Esophagus muscularis mucosa (tissue), 4 donors: Measurements from ENCODE around the gene DVL1.

Source experiments
- EP300 ChIP-seq: sonication (generic); formaldehyde crosslinking; IDR thresholded peaks from one replicate; pipeline ENCODE4 v1.6.1; 2017; ENCODE audit warnings: antibody characterized with exemption
- POLR2A ChIP-seq: fragments of 450-650 bp; IDR thresholded peaks from one replicate; pipeline ENCODE4 v1.6.1; 2017; ENCODE audit warnings: antibody characterized with exemption, moderate library complexity, mild to moderate bottlenecking, low read depth
- TF ChIP-seq, protein P1 (sequence below), 3 experiments: fragments of 200-600 bp in 2 of 3; fragments of 450-650 bp in 1 of 3; sonication (generic) in 2 of 3; IDR thresholded peaks; one replicate each; pipeline ENCODE4 v1.5.1; 2017 to 2019; ENCODE audit warnings: antibody characterized with exemption in 3 of 3, mild to moderate bottlenecking in 2 of 3, moderate library complexity in 1 of 3

DNA sequence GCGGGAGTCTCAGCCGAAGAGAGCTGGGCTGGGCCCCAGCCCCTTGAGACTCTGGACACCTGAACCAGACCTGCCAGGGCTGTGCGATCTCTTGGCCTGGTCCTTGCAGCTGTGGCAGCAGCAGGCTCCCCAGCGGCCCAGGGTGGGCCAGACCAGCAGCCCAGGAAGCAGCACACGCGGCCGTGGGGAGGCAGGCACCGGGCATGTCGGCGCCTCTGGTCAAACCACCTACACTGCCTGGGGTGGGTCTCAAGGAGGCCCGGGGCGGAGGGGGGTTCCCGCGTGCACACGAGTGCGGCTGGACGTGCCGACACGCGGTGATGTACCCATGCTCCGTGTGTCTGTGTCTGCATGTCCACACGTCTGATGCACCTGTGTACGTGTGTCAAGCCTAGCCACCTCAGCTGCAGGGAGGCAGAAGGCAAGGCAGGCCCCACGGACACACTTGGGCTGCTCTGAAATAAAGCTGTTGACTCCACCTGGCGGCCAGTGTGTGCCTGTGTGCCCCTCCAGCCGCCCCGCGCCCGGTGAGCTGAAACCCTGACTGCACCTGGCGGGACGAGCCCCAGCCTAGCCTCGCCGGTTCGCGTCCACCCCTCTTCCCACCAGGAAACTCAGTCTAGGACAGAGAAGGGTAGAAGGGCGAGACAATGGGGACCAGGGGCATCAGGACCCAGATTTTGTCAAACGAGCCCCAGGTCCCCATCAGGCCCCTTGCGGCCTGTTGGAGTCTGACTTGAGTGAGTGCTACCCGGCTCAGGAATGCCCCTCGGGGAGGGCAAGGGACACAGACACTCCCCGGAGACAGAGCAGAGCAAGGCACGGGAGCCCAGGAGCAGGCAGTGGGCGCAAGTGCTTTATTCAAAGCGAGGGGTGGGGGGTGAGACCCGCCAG, 57.4 kb downstream of the DVL1 start:
- TF ChIP-seq EP300, result no peak
- TF ChIP-seq, protein P1, sequence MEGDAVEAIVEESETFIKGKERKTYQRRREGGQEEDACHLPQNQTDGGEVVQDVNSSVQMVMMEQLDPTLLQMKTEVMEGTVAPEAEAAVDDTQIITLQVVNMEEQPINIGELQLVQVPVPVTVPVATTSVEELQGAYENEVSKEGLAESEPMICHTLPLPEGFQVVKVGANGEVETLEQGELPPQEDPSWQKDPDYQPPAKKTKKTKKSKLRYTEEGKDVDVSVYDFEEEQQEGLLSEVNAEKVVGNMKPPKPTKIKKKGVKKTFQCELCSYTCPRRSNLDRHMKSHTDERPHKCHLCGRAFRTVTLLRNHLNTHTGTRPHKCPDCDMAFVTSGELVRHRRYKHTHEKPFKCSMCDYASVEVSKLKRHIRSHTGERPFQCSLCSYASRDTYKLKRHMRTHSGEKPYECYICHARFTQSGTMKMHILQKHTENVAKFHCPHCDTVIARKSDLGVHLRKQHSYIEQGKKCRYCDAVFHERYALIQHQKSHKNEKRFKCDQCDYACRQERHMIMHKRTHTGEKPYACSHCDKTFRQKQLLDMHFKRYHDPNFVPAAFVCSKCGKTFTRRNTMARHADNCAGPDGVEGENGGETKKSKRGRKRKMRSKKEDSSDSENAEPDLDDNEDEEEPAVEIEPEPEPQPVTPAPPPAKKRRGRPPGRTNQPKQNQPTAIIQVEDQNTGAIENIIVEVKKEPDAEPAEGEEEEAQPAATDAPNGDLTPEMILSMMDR (IDR thresholded peaks at IDR 0.05), result peak; percentile 56 to 74 (median 66)
- no peak for TF ChIP-seq POLR2A
